Dendritic cell treated with granulocyte-macrophage colony-stimulating factor and Interleukin-4, amounts not matched to agents 40 ng/mL and 50 ng/mL, for 4 days (primary cell): ENCODE data around the gene POLL.

ENCODE experiments used
- H3K27ac Mint-ChIP-seq: one replicate; pipeline ENCODE4 v1.8.0; 2022; ENCODE audit warnings: mild to moderate bottlenecking, mixed read lengths
- H3K27me3 Mint-ChIP-seq: one replicate; pipeline ENCODE4 v1.8.0; 2022; ENCODE audit warnings: mild to moderate bottlenecking, mixed read lengths
- H3K36me3 Mint-ChIP-seq: one replicate; pipeline ENCODE4 v1.8.0; 2022; ENCODE audit warnings: low read depth, mixed read lengths
- H3K4me1 Mint-ChIP-seq: one replicate; pipeline ENCODE4 v1.8.0; 2022; ENCODE audit warnings: low read depth, mixed read lengths
- H3K4me3 Mint-ChIP-seq: one replicate; pipeline ENCODE4 v1.8.0; 2022; ENCODE audit warnings: mild to moderate bottlenecking, moderate library complexity, mixed read lengths
- H3K9me3 Mint-ChIP-seq: one replicate; pipeline ENCODE4 v1.8.0; 2022; ENCODE audit warnings: mixed read lengths
- intact Hi-C: fragments of 100-400 bp; cut with micrococcal nuclease; formaldehyde crosslinking; loops from one replicate; pipeline ENCODE4 v1.15.0; 2022

POLL gene

GRCh38 chr10:101565370-101565900 lies 22.6 kb downstream of the POLL start:
- H3K9me3 Mint-ChIP-seq = no peaks in the 10 kb centered on the region
- no peaks in the 10 kb centered on the region for H3K36me3 Mint-ChIP-seq
- H3K27me3 Mint-ChIP-seq = peaks cover 69% of the 10 kb centered on the region
- no peak overlapping the region for H3K4me3 Mint-ChIP-seq
- peaks cover 16% of the 10 kb centered on the region for H3K4me1 Mint-ChIP-seq
- intact Hi-C loops = no loop called here
- no peak overlapping the region for H3K27ac Mint-ChIP-seq

GRCh38 chr10:101564490-101564991 lies 23.5 kb downstream of the POLL start:
- intact Hi-C loops = no loop called here
- Mint-ChIP-seq H3K4me3 (no peak overlapping the region), H3K27me3 (peaks cover 66% of the 10 kb centered on the region), H3K9me3 (no peaks in the 10 kb centered on the region), H3K36me3 (no peaks in the 10 kb centered on the region), H3K4me1 (peaks cover 9% of the 10 kb centered on the region), H3K27ac (no peak overlapping the region)

- Mint-ChIP-seq H3K27me3 (peaks cover 65% of the 10 kb centered on the region), H3K36me3 (no peaks in the 10 kb centered on the region), H3K9me3 (no peaks in the 10 kb centered on the region), H3K4me3 (no peak overlapping the region), H3K4me1 (peaks cover 8% of the 10 kb centered on the region), H3K27ac (no peak overlapping the region)
- intact Hi-C loops = no loop called here
Observed at GRCh38 chr10:101563497-101564040, 24.5 kb downstream of the POLL start.

- no peak overlapping the region for H3K4me3 Mint-ChIP-seq
- intact Hi-C loops = no loop called here
Observed at GRCh38 chr10:101563007-101563406, 25.1 kb downstream of the POLL start.

GRCh38 chr10:101562231-101562630 lies 25.8 kb downstream of the POLL start:
- Mint-ChIP-seq H3K27me3 (peaks cover 55% of the 10 kb centered on the region), H3K27ac (no peak overlapping the region), H3K36me3 (no peaks in the 10 kb centered on the region), H3K9me3 (no peaks in the 10 kb centered on the region), H3K4me3 (no peak overlapping the region), H3K4me1 (peaks cover 17% of the 10 kb centered on the region)
- intact Hi-C loops = no loop called here

More at GRCh38 chr10:101563007-101563406, 25.1 kb downstream of the POLL start:
- Mint-ChIP-seq H3K4me1 (peaks cover 13% of the 10 kb centered on the region), H3K36me3 (no peaks in the 10 kb centered on the region), H3K9me3 (no peaks in the 10 kb centered on the region), H3K27me3 (peaks cover 62% of the 10 kb centered on the region), H3K27ac (no peak overlapping the region)

GRCh38 chr10:101561068-101561915 lies 26.8 kb downstream of the POLL start:
- Mint-ChIP-seq H3K4me1 (peaks cover 15% of the 10 kb centered on the region), H3K27me3 (peaks cover 47% of the 10 kb centered on the region), H3K4me3 (no peak overlapping the region), H3K27ac (no peak overlapping the region), H3K9me3 (no peaks in the 10 kb centered on the region), H3K36me3 (no peaks in the 10 kb centered on the region)
- intact Hi-C loops = no loop called here

- H3K9me3 Mint-ChIP-seq = no peaks in the 10 kb centered on the region
- intact Hi-C loops = no loop called here
Observed at GRCh38 chr10:101560298-101561067, 27.6 kb downstream of the POLL start.

GRCh38 chr10:101559596-101560297 lies 28.3 kb downstream of the POLL start:
- Mint-ChIP-seq H3K36me3 (no peaks in the 10 kb centered on the region), H3K27ac (no peak overlapping the region), H3K27me3 (peaks cover 31% of the 10 kb centered on the region), H3K9me3 (no peaks in the 10 kb centered on the region), H3K4me3 (no peak overlapping the region), H3K4me1 (peaks cover 13% of the 10 kb centered on the region)
- intact Hi-C loops = no loop called here

More at GRCh38 chr10:101560298-101561067, 27.6 kb downstream of the POLL start:
- Mint-ChIP-seq H3K27me3 (peaks cover 39% of the 10 kb centered on the region), H3K4me3 (no peak overlapping the region), H3K36me3 (no peaks in the 10 kb centered on the region), H3K4me1 (peaks cover 13% of the 10 kb centered on the region), H3K27ac (no peak overlapping the region)

GRCh38 chr10:101558671-101559595 lies 29.1 kb downstream of the POLL start:
- intact Hi-C loops = no loop called here
- Mint-ChIP-seq H3K27me3 (peaks cover 25% of the 10 kb centered on the region), H3K9me3 (no peaks in the 10 kb centered on the region), H3K36me3 (peaks cover 7% of the 10 kb centered on the region), H3K27ac (no peak overlapping the region), H3K4me1 (peaks cover 13% of the 10 kb centered on the region), H3K4me3 (no peak overlapping the region)

- peaks cover 13% of the 10 kb centered on the region for H3K4me1 Mint-ChIP-seq
- H3K27ac Mint-ChIP-seq = no peak overlapping the region
- no peaks in the 10 kb centered on the region for H3K9me3 Mint-ChIP-seq
- intact Hi-C loops = no loop called here
- peaks cover 20% of the 10 kb centered on the region for H3K27me3 Mint-ChIP-seq
- no peak overlapping the region for H3K4me3 Mint-ChIP-seq
- H3K36me3 Mint-ChIP-seq = peaks cover 14% of the 10 kb centered on the region
Observed at GRCh38 chr10:101558204-101558603, 29.9 kb downstream of the POLL start.

GRCh38 chr10:101557541-101557940 lies 30.5 kb downstream of the POLL start:
- Mint-ChIP-seq H3K27ac (no peak overlapping the region), H3K4me1 (peaks cover 13% of the 10 kb centered on the region), H3K9me3 (no peaks in the 10 kb centered on the region), H3K36me3 (peaks cover 21% of the 10 kb centered on the region), H3K27me3 (peaks cover 17% of the 10 kb centered on the region), H3K4me3 (no peak overlapping the region)
- intact Hi-C loops = no loop called here

- peaks cover 44% of the 10 kb centered on the region for H3K36me3 Mint-ChIP-seq
- H3K9me3 Mint-ChIP-seq = no peaks in the 10 kb centered on the region
- intact Hi-C loops = no loop called here
- no peaks in the 10 kb centered on the region for H3K4me1 Mint-ChIP-seq
- H3K4me3 Mint-ChIP-seq = no peak overlapping the region
- H3K27me3 Mint-ChIP-seq = no peaks in the 10 kb centered on the region
- no peak overlapping the region for H3K27ac Mint-ChIP-seq
Observed at GRCh38 chr10:101552442-101552841, 35.6 kb downstream of the POLL start.
